Endothelial cell of umbilical vein (primary cell): ENCODE data around the gene ZDHHC13. TPM values are rescaled to one million over a fixed set of nuclear protein-coding genes. Genes with fewer than 3 reads are reported as not detected.

ENCODE experiments used
- BruUV-seq: library from RNA; stranded (reverse); fragments of 400-500 nt; replicated peaks from 2 replicates; lab custom pipeline; 2021; lab: Mats Ljungman, UMichigan
- CTCF ChIA-PET: fragments of 300-600, 350-600 bp; sonication (Branson Sonifier 250); formaldehyde crosslinking; loops from one replicate; lab custom pipeline; 2021; ENCODE audit warnings: antibody characterized with exemption, inconsistent platforms; lab: Charles Lee
- POLR2A ChIA-PET: fragments of 300-600, 350-600 bp; sonication (Branson Sonifier 250); formaldehyde crosslinking; loops from one replicate; lab custom pipeline; 2021; ENCODE audit warnings: antibody characterized with exemption, inconsistent platforms; lab: Charles Lee
- DNase-seq: peaks from one replicate; pipeline ENCODE4 v3.0.0-alpha.2; 2011; ENCODE audit warnings: low read depth, low spot score
- FAIRE-seq: peaks from 2 replicates; lab custom pipeline; 2011; peaks lifted over from hg19 to GRCh38; lab: Jason Lieb, UNC
- H2AFZ ChIP-seq: 2 replicates; pipeline ENCODE4 v1.6.0; 2012; ENCODE audit warnings: low read depth, low read length, control low read depth, inconsistent platforms
- H3K27ac ChIP-seq: 2 replicates; pipeline ENCODE4 v1.5.1; 2011; ENCODE audit warnings: low read depth, mild to moderate bottlenecking, control low read depth, low read length, moderate library complexity; ENCODE audit not compliant: insufficient read depth
- H3K27me3 ChIP-seq, 2 experiments: 2 replicates each; pipeline versions ENCODE4 v1.6.0 to v1.6.1; 2011; ENCODE audit warnings: low read length in 2 of 2, mixed read lengths in 1 of 2; ENCODE audit not compliant: control insufficient read depth in 2 of 2, insufficient read depth in 2 of 2
- H3K36me3 ChIP-seq, 2 experiments: 2 replicates in 1 of 2; 3 replicates in 1 of 2; pipeline ENCODE4 v1.5.1; 2011; ENCODE audit warnings: low read length in 2 of 2, mild to moderate bottlenecking in 1 of 2, moderate library complexity in 1 of 2; ENCODE audit not compliant: control insufficient read depth in 2 of 2, insufficient read depth in 2 of 2; ENCODE audit errors: extremely low read depth in 1 of 2
- H3K4me1 ChIP-seq: 3 replicates; pipeline ENCODE4 v1.5.1; 2011; ENCODE audit warnings: mild to moderate bottlenecking, low read length; ENCODE audit not compliant: control insufficient read depth, insufficient read depth; ENCODE audit errors: extremely low read depth
- H3K4me2 ChIP-seq: 2 replicates; pipeline ENCODE4 v1.6.1; 2011; ENCODE audit warnings: low read length, control low read depth, mixed read lengths; ENCODE audit not compliant: insufficient read depth
- H3K4me3 ChIP-seq, 3 experiments: fragments of 200-600 bp in 1 of 3; sonication (generic), shearing (Covaris generic) in 1 of 3; replicated peaks in 1 of 3; 2 replicates each; pipeline ENCODE4 v1.5.1; 2011 to 2016; ENCODE audit warnings: control low read depth in 3 of 3, low read length in 3 of 3, mild to moderate bottlenecking in 2 of 3, inconsistent platforms in 1 of 3, low read depth in 1 of 3, moderate library complexity in 1 of 3; ENCODE audit not compliant: insufficient read depth in 1 of 3
- H3K79me2 ChIP-seq: 2 replicates; pipeline ENCODE4 v1.6.0; 2012; ENCODE audit warnings: low read length, inconsistent platforms; ENCODE audit not compliant: control insufficient read depth, insufficient read depth
- H3K9ac ChIP-seq: replicated peaks from 2 replicates; pipeline ENCODE3; 2011; ENCODE audit warnings: low read length, control low read depth; ENCODE audit not compliant: insufficient read depth; ENCODE audit errors: extremely low read depth
- H3K9me1 ChIP-seq: replicated peaks from 3 replicates; pipeline ENCODE4 v1.6.0; 2011; ENCODE audit warnings: mild to moderate bottlenecking, low read length; ENCODE audit not compliant: control insufficient read depth, insufficient read depth; ENCODE audit errors: extremely low read depth
- H3K9me3 ChIP-seq: replicated peaks from 2 replicates; pipeline ENCODE4 v1.5.1; 2012; ENCODE audit warnings: low read length, inconsistent platforms; ENCODE audit not compliant: control insufficient read depth, insufficient read depth
- H4K20me1 ChIP-seq: replicated peaks from 2 replicates; pipeline ENCODE3; 2011; ENCODE audit warnings: mild to moderate bottlenecking, low read length; ENCODE audit not compliant: control insufficient read depth, insufficient read depth; ENCODE audit errors: extremely low read depth
- EZH2 ChIP-seq: IDR thresholded peaks from 2 replicates; pipeline ENCODE4 v1.6.1; 2012; ENCODE audit warnings: borderline replicate concordance, low read depth, mild to moderate bottlenecking, moderate library complexity, low read length, inconsistent platforms; ENCODE audit not compliant: severe bottlenecking
- POLR2A ChIP-seq: IDR thresholded peaks from 2 replicates; pipeline ENCODE4 v1.6.1; 2012; ENCODE audit warnings: low read depth, mild to moderate bottlenecking, control low read depth, low read length
- dilution Hi-C: fragments of 300-500 bp; cut with MboI; formaldehyde crosslinking; loops from one replicate; pipeline ENCODE4 v1.15.0; 2019; ENCODE audit warnings: low sequenced_read_pairs; ENCODE audit not compliant: extremely low pct_ligation_motif_present
- intact Hi-C: fragments of 100-400 bp; cut with micrococcal nuclease; formaldehyde crosslinking; loops from one replicate; pipeline ENCODE4 v1.10.0; 2022
- polyA plus RNA-seq, 4 experiments: library from polyadenylated mRNA; depleted of rRNA in 3 of 4; stranded (reverse) in 3 of 4; unstranded in 1 of 4; fragments of >200 nt; gene quantifications; 2 replicates each; pipeline versions ENCODE4 v1.2.1 to v1.2.3, GENCODE V29; 2011 to 2012; ENCODE audit warnings: missing spikeins in 1 of 4
- total RNA-seq: library from RNA; stranded (reverse); gene quantifications from 2 replicates; pipeline ENCODE4 v1.2.3, GENCODE V29; 2021
- TF ChIP-seq, protein P1 (sequence below), 2 donors: IDR thresholded peaks; 1 replicate in 1 of 2; 2 replicates in 1 of 2; pipeline ENCODE4 v1.5.1; 2011; ENCODE audit warnings: low read length in 2 of 2, mild to moderate bottlenecking in 2 of 2, moderate library complexity in 2 of 2, control low read depth in 1 of 2, inconsistent platforms in 1 of 2, low read depth in 1 of 2; ENCODE audit not compliant: insufficient read depth in 1 of 2; ENCODE audit errors: extremely low read depth in 1 of 2

Gene ZDHHC13
- total and polyA plus RNA-seq, 2 donors (not counting 3 experiments of a cell fraction or from before 2014, with no cell fraction given), result 37.4 to 52.9 TPM

DNA sequence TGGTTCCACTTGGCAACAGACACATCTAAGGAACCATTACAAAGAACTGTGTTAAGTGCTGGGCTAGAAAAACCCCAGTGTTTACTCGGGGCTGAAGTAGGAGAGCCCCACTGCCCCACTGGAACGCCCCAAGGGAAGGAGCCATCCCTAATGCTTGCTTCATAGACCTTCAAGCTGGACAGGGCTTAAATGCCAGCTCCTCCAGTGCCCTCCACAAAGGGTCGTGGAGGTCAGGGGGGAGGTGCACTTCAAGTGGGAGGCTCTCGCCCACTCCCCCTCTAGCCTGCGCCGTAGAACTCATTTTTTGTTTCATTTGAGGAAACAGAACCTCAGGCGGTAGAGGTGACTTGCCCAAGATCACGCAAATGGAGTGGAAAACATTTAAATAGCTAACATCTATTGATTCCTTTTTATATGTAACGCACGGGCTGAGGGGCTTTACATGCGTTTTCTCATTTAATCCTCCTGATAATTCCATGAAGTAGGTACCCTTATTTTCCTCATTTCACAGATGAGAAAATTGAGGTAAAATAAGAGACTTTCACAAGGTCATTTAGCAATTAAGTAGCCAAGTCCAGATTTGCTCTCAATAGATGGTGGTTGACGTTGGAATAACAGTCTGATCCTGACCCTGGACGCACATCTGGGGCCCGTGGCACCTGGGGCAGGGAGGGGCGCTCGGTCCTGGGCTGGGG, 545 bp upstream of the ZDHHC13 start:
- no TSS peak for BruUV-seq
- intact Hi-C loops, result loop anchor here (2.0 kb wide), 1 partner anchor 116 kb away; no protein-coding TSS in a partner anchor
- POLR2A ChIA-PET, result interaction anchor here (1.1 to 1.3 kb wide), 3 partner anchors 14 to 116 kb away, joined by 3 to 6 read pairs (median 3); no protein-coding TSS in a partner anchor

More for the DNA sequence above, 545 bp upstream of the ZDHHC13 start:
- no peaks in the 10 kb centered on the region for H4K20me1 ChIP-seq
- CTCF ChIA-PET, result interaction anchor here (0.7 to 7.4 kb wide), 7 partner anchors 14 to 45 kb away, joined by 3 to 74 read pairs (median 6); no protein-coding TSS in a partner anchor
- dilution Hi-C loops, result no loop called here
- H2AFZ ChIP-seq, result peak overlapping the region; percentile 94
- H3K4me2 ChIP-seq, result peak overlapping the region; percentile 15
- no peaks in the 10 kb centered on the region for H3K9me3 ChIP-seq
- H3K27ac ChIP-seq, result no peak overlapping the region
- TF ChIP-seq EZH2, result no peak
- TF ChIP-seq, protein P1, sequence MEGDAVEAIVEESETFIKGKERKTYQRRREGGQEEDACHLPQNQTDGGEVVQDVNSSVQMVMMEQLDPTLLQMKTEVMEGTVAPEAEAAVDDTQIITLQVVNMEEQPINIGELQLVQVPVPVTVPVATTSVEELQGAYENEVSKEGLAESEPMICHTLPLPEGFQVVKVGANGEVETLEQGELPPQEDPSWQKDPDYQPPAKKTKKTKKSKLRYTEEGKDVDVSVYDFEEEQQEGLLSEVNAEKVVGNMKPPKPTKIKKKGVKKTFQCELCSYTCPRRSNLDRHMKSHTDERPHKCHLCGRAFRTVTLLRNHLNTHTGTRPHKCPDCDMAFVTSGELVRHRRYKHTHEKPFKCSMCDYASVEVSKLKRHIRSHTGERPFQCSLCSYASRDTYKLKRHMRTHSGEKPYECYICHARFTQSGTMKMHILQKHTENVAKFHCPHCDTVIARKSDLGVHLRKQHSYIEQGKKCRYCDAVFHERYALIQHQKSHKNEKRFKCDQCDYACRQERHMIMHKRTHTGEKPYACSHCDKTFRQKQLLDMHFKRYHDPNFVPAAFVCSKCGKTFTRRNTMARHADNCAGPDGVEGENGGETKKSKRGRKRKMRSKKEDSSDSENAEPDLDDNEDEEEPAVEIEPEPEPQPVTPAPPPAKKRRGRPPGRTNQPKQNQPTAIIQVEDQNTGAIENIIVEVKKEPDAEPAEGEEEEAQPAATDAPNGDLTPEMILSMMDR (IDR thresholded peaks at IDR 0.05; ENCODE audit: extremely low read depth in 1 of 2, insufficient read depth in 1 of 2, low read depth in 1 of 2, low read length in 2 of 2), result no peak
- TF ChIP-seq POLR2A, result no peak
- H3K9me1 ChIP-seq, result no peaks in the 10 kb centered on the region
- no peak for DNase-seq
- peak overlapping the region in 2 of 3 experiments; percentile 74 to 92 for H3K4me3 ChIP-seq
- H3K4me1 ChIP-seq, result peaks cover 39% of the 10 kb centered on the region
- no peak for FAIRE-seq
- H3K36me3 ChIP-seq, result peaks cover 0 to 2% of the 10 kb centered on the region in 2 experiments
- H3K79me2 ChIP-seq, result peaks cover 40% of the 10 kb centered on the region
- H3K9ac ChIP-seq, result no peak overlapping the region
- H3K27me3 ChIP-seq, result no peaks in the 10 kb centered on the region
